Fibroblast of villous mesenchyme (primary cell): ENCODE measurements around the gene ARL5A. TPM values are rescaled to one million over a fixed set of nuclear protein-coding genes. Genes with fewer than 3 reads are reported as not detected.

ENCODE experiments used
- DNase-seq: peaks from one replicate; pipeline ENCODE4 v3.0.0-alpha.2; 2010; ENCODE audit warnings: low read depth
- H3K4me3 ChIP-seq: 2 replicates; pipeline ENCODE4 v1.5.1; 2011; ENCODE audit warnings: low read depth, mild to moderate bottlenecking, low read length
- CTCF ChIP-seq: IDR thresholded peaks from 2 replicates; pipeline ENCODE4 v1.5.1; 2012; ENCODE audit warnings: low read depth, mild to moderate bottlenecking, low read length; ENCODE audit not compliant: insufficient read depth
- total RNA-seq: library from RNA; depleted of rRNA; stranded (reverse); fragments of >200 nt; gene quantifications from 2 replicates; pipeline ENCODE4 v1.2.3, GENCODE V29; 2012

Gene ARL5A
- total RNA-seq, 1 donor = 59.6 TPM

- H3K4me3 ChIP-seq = no peak overlapping the region
- no peak for DNase-seq
- no peak for TF ChIP-seq CTCF
These were observed 21.3 kb upstream of the ARL5A start for GRCh38 chr2:151849413-151850010.

- DNase-seq = no peak
- TF ChIP-seq CTCF = no peak
- no peak overlapping the region for H3K4me3 ChIP-seq
These were observed 17.7 kb upstream of the ARL5A start for GRCh38 chr2:151845884-151846283.

GRCh38 chr2:151845481-151845880, 17.3 kb upstream of the ARL5A start:
- no peak overlapping the region for H3K4me3 ChIP-seq
- no peak for TF ChIP-seq CTCF
- DNase-seq = no peak

DNA sequence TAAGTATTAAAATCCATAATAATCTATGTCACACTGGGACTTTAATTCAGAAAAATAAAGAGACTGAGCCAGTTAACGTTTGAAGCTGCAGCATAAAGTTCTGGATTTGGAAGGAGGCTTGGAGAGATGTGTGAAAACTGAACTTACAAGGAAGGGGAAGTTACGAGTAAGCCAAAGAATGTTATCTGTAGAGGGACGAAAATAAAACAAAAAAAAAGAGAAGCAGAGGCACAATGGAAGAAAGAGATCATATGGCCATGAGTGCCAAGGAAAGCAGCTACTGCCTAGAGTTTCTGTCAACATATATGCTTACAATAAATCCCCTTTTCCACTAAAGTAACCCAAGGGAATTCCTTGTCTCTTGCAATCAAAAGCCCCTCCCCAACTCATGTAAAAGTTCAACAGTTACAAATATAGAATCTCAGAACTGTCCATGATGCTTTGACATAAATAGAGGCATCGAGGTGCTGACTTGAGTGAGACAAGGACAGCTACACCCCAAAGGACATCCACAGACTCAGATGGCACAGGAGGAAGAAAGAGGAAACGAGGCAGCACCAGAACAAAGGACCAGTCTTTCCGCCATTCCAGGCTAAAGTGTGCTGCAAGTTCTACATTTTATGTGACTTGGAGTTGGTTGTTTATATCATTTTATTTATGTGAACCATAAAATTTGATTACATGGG, 16.1 kb upstream of the ARL5A start:
- no peak for TF ChIP-seq CTCF
- no peak overlapping the region for H3K4me3 ChIP-seq
- no peak for DNase-seq

GRCh38 chr2:151843691-151844061, 15.5 kb upstream of the ARL5A start:
- H3K4me3 ChIP-seq = no peak overlapping the region
- DNase-seq = no peak
- TF ChIP-seq CTCF = no peak

GRCh38 chr2:151842830-151843690, 14.8 kb upstream of the ARL5A start:
- no peak for TF ChIP-seq CTCF
- no peak for DNase-seq
- H3K4me3 ChIP-seq = no peak overlapping the region
